GM12878 (cell line): Measurements from ENCODE around the gene KRT6C.

Experiments used
- CEBPB ChIP-seq, 2 experiments: fragments of 150-350 bp in 1 of 2; IDR thresholded peaks; 2 replicates each; pipeline ENCODE4 v1.6.1; 2012 to 2014; ENCODE audit warnings: low read depth in 2 of 2, low read length in 2 of 2, borderline replicate concordance in 1 of 2, inconsistent platforms in 1 of 2
- HCFC1 ChIP-seq: fragments of 150-350 bp; IDR thresholded peaks from 2 replicates; pipeline ENCODE4 v1.6.1; 2014; ENCODE audit warnings: low read length
- MXI1 ChIP-seq: fragments of 150-350 bp; IDR thresholded peaks from 2 replicates; pipeline ENCODE4 v1.6.1; 2011; ENCODE audit warnings: low read depth, mild to moderate bottlenecking, inconsistent platforms, low read length, improper control_type of control experiment
- NFYB ChIP-seq: IDR thresholded peaks from 2 replicates; pipeline ENCODE4 v1.6.1; 2011; ENCODE audit warnings: low read depth, mild to moderate bottlenecking, low read length, improper control_type of control experiment, moderate library complexity; ENCODE audit not compliant: insufficient read depth
- POLR2A ChIP-seq: IDR thresholded peaks from 2 replicates; pipeline ENCODE4 v1.6.1; 2011; ENCODE audit warnings: low read depth, mild to moderate bottlenecking, low read length
- POLR2AphosphoS5 ChIP-seq: IDR thresholded peaks from 2 replicates; pipeline ENCODE4 v1.6.1; 2011; ENCODE audit warnings: mild to moderate bottlenecking, low read length, inconsistent platforms
- RCOR1 ChIP-seq: conservative IDR thresholded peaks from 2 replicates; pipeline ENCODE4 v1.6.1; 2012; ENCODE audit warnings: low read depth, low read length, improper control_type of control experiment
- SPI1 ChIP-seq: IDR thresholded peaks from 2 replicates; pipeline ENCODE4 v1.6.1; 2011; ENCODE audit warnings: low read depth, mild to moderate bottlenecking, low read length, moderate library complexity, borderline replicate concordance; ENCODE audit not compliant: insufficient read depth
- SREBF2 ChIP-seq: IDR thresholded peaks from 2 replicates; pipeline ENCODE4 v1.6.1; 2012; ENCODE audit warnings: mild to moderate bottlenecking, low read length
- TF ChIP-seq, protein P1 (sequence below): IDR thresholded peaks from 2 replicates; pipeline ENCODE4 v1.6.1; 2012; ENCODE audit warnings: low read depth, low read length, improper control_type of control experiment
- TF ChIP-seq, protein P2 (sequence below): IDR thresholded peaks from 2 replicates; pipeline ENCODE4 v1.6.1; 2012; ENCODE audit warnings: mild to moderate bottlenecking, low read depth, low read length
- TF ChIP-seq, protein P3 (sequence below): fragments of 450-650 bp; IDR thresholded peaks from 2 replicates; pipeline ENCODE4 v1.6.1; 2017; ENCODE audit warnings: mild to moderate bottlenecking, moderate library complexity
- TF ChIP-seq, protein P4 (sequence below), 3 experiments: IDR thresholded peaks in 2 of 3; conservative IDR thresholded peaks in 1 of 3; 2 replicates each; pipeline ENCODE4 v1.5.1; 2011; ENCODE audit warnings: low read depth in 3 of 3, low read length in 3 of 3, mild to moderate bottlenecking in 3 of 3, control low read depth in 2 of 3, moderate library complexity in 2 of 3, inconsistent platforms in 1 of 3, mixed read lengths in 1 of 3; ENCODE audit not compliant: control insufficient read depth in 2 of 3, insufficient read depth in 1 of 3; ENCODE audit errors: extremely low read depth in 1 of 3

DNA sequence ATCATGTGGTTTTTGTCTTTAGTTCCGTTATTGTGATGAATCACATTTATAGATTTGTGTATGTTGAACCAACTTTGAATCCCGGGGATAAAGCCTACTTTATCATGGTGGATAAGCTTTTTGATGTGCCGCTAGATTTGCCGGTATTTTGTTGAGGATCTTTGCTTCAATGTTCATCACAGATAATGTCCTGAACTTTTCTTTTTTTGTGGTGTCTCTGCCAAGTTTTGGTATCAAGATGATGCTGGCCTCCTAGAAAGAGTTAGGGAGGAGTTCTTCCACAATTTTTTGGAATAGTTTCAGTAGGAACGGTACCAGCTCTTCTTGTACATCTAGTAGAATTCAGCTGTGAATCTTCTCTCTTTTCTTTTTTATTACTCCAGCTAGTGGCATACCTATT lies 14.7 kb downstream of the KRT6C start:
- TF ChIP-seq POLR2AphosphoS5 = no peak
- TF ChIP-seq, protein P1, sequence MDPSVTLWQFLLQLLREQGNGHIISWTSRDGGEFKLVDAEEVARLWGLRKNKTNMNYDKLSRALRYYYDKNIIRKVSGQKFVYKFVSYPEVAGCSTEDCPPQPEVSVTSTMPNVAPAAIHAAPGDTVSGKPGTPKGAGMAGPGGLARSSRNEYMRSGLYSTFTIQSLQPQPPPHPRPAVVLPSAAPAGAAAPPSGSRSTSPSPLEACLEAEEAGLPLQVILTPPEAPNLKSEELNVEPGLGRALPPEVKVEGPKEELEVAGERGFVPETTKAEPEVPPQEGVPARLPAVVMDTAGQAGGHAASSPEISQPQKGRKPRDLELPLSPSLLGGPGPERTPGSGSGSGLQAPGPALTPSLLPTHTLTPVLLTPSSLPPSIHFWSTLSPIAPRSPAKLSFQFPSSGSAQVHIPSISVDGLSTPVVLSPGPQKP = no peak
- TF ChIP-seq MXI1 = no peak
- TF ChIP-seq HCFC1 = no peak
- TF ChIP-seq, protein P2, sequence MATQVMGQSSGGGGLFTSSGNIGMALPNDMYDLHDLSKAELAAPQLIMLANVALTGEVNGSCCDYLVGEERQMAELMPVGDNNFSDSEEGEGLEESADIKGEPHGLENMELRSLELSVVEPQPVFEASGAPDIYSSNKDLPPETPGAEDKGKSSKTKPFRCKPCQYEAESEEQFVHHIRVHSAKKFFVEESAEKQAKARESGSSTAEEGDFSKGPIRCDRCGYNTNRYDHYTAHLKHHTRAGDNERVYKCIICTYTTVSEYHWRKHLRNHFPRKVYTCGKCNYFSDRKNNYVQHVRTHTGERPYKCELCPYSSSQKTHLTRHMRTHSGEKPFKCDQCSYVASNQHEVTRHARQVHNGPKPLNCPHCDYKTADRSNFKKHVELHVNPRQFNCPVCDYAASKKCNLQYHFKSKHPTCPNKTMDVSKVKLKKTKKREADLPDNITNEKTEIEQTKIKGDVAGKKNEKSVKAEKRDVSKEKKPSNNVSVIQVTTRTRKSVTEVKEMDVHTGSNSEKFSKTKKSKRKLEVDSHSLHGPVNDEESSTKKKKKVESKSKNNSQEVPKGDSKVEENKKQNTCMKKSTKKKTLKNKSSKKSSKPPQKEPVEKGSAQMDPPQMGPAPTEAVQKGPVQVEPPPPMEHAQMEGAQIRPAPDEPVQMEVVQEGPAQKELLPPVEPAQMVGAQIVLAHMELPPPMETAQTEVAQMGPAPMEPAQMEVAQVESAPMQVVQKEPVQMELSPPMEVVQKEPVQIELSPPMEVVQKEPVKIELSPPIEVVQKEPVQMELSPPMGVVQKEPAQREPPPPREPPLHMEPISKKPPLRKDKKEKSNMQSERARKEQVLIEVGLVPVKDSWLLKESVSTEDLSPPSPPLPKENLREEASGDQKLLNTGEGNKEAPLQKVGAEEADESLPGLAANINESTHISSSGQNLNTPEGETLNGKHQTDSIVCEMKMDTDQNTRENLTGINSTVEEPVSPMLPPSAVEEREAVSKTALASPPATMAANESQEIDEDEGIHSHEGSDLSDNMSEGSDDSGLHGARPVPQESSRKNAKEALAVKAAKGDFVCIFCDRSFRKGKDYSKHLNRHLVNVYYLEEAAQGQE = no peak
- TF ChIP-seq SREBF2 = no peak
- no peak for TF ChIP-seq CEBPB (IDR thresholded peaks at IDR 0.05; ENCODE audit: borderline replicate concordance in 1 of 2, low read depth in 2 of 2, low read length in 2 of 2)
- TF ChIP-seq POLR2A = no peak
- TF ChIP-seq, protein P3, sequence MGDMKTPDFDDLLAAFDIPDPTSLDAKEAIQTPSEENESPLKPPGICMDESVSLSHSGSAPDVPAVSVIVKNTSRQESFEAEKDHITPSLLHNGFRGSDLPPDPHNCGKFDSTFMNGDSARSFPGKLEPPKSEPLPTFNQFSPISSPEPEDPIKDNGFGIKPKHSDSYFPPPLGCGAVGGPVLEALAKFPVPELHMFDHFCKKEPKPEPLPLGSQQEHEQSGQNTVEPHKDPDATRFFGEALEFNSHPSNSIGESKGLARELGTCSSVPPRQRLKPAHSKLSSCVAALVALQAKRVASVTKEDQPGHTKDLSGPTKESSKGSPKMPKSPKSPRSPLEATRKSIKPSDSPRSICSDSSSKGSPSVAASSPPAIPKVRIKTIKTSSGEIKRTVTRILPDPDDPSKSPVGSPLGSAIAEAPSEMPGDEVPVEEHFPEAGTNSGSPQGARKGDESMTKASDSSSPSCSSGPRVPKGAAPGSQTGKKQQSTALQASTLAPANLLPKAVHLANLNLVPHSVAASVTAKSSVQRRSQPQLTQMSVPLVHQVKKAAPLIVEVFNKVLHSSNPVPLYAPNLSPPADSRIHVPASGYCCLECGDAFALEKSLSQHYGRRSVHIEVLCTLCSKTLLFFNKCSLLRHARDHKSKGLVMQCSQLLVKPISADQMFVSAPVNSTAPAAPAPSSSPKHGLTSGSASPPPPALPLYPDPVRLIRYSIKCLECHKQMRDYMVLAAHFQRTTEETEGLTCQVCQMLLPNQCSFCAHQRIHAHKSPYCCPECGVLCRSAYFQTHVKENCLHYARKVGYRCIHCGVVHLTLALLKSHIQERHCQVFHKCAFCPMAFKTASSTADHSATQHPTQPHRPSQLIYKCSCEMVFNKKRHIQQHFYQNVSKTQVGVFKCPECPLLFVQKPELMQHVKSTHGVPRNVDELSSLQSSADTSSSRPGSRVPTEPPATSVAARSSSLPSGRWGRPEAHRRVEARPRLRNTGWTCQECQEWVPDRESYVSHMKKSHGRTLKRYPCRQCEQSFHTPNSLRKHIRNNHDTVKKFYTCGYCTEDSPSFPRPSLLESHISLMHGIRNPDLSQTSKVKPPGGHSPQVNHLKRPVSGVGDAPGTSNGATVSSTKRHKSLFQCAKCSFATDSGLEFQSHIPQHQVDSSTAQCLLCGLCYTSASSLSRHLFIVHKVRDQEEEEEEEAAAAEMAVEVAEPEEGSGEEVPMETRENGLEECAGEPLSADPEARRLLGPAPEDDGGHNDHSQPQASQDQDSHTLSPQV = no peak
- TF ChIP-seq RCOR1 = no peak
- TF ChIP-seq, protein P4, sequence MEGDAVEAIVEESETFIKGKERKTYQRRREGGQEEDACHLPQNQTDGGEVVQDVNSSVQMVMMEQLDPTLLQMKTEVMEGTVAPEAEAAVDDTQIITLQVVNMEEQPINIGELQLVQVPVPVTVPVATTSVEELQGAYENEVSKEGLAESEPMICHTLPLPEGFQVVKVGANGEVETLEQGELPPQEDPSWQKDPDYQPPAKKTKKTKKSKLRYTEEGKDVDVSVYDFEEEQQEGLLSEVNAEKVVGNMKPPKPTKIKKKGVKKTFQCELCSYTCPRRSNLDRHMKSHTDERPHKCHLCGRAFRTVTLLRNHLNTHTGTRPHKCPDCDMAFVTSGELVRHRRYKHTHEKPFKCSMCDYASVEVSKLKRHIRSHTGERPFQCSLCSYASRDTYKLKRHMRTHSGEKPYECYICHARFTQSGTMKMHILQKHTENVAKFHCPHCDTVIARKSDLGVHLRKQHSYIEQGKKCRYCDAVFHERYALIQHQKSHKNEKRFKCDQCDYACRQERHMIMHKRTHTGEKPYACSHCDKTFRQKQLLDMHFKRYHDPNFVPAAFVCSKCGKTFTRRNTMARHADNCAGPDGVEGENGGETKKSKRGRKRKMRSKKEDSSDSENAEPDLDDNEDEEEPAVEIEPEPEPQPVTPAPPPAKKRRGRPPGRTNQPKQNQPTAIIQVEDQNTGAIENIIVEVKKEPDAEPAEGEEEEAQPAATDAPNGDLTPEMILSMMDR (IDR thresholded peaks at IDR 0.05 in 2 of 3, conservative IDR thresholded peaks at IDR 0.05 in 1 of 3; ENCODE audit: control insufficient read depth in 2 of 3, extremely low read depth in 1 of 3, insufficient read depth in 1 of 3, low read depth in 3 of 3, low read length in 3 of 3) = no peak
- no peak for TF ChIP-seq NFYB
- TF ChIP-seq SPI1 = no peak
